K562 (cell line): ENCODE measurements around the gene ZMIZ1. TPM values are rescaled to one million over a fixed set of nuclear protein-coding genes. Genes with fewer than 3 reads are reported as not detected.

Experiments
- ATAC-seq: fragments of 200-7000 bp; cut with Tn5 transposase; 3 replicates; pipeline ENCODE4 v1.9.1; 2020; ENCODE audit warnings: moderate library complexity
- BruUV-seq: library from RNA; stranded (reverse); fragments of 400-500 nt; replicated peaks from 2 replicates; lab custom pipeline; 2021; lab: Mats Ljungman, UMichigan
- CTCF ChIA-PET: fragments of 300-600 bp; formaldehyde crosslinking; extraction: SDS; loops from one replicate; lab custom pipeline; 2021; ENCODE audit warnings: low intra/inter-chr PET ratio; lab: Yijun Ruan, JAX
- POLR2A ChIA-PET: fragments of 300-600, 350-650 bp; sonication (Branson Sonifier 250); formaldehyde crosslinking; extraction: SDS; loops from one replicate; lab custom pipeline; 2021; ENCODE audit warnings: antibody characterized with exemption, inconsistent platforms; lab: Yijun Ruan, JAX
- DNase-seq, 4 experiments: peaks; one replicate each; pipeline versions ENCODE4 v3.0.0 to v3.0.0-alpha.2; 2011 to 2018; ENCODE audit warnings: low spot score in 3 of 4, mixed read lengths in 3 of 4; ENCODE audit errors: extremely low read depth in 1 of 4
- FAIRE-seq: peaks from 2 replicates; lab custom pipeline; 2011; peaks lifted over from hg19 to GRCh38; lab: Jason Lieb, UNC
- H2AFZ ChIP-seq: 2 replicates; pipeline ENCODE4 v1.6.0; 2011; ENCODE audit warnings: low read depth, low read length, control low read depth, inconsistent platforms
- H3K27ac ChIP-seq: fragments of 200-600 bp; 3 replicates; pipeline ENCODE4 v1.8.0; 2011; ENCODE audit warnings: low read depth, mild to moderate bottlenecking, control low read depth, inconsistent platforms, low read length, moderate library complexity, mixed read lengths; ENCODE audit errors: extremely low read depth
- H3K27me3 ChIP-seq, 2 experiments: fragments of 300-600 bp in 1 of 2; 2 replicates in 1 of 2; 3 replicates in 1 of 2; pipeline versions ENCODE4 v1.6.0 to v1.8.0; 2011; ENCODE audit warnings: inconsistent platforms in 2 of 2, low read length in 2 of 2, mild to moderate bottlenecking in 1 of 2, mixed read lengths in 1 of 2, moderate library complexity in 1 of 2; ENCODE audit not compliant: control insufficient read depth in 2 of 2, insufficient read depth in 2 of 2
- H3K36me3 ChIP-seq: fragments of 300-600 bp; 3 replicates; pipeline ENCODE4 v1.8.0; 2011; ENCODE audit warnings: mild to moderate bottlenecking, low read length, inconsistent platforms; ENCODE audit not compliant: control insufficient read depth, insufficient read depth
- H3K4me1 ChIP-seq, 2 experiments: fragments of 200-600 bp in 1 of 2; replicated peaks in 1 of 2; 2 replicates in 1 of 2; 3 replicates in 1 of 2; pipeline versions ENCODE4 v1.5.1 to v1.8.0; 2011; ENCODE audit warnings: inconsistent platforms in 2 of 2, low read length in 2 of 2, mild to moderate bottlenecking in 1 of 2, mixed read lengths in 1 of 2, moderate library complexity in 1 of 2; ENCODE audit not compliant: control insufficient read depth in 2 of 2, insufficient read depth in 2 of 2
- H3K4me2 ChIP-seq: 2 replicates; pipeline ENCODE4 v1.6.1; 2011; ENCODE audit warnings: low read length, control low read depth, inconsistent platforms, mixed read lengths; ENCODE audit not compliant: insufficient read depth
- H3K4me3 ChIP-seq: fragments of 200-600 bp; sonication (generic), shearing (Covaris generic); 2 replicates; pipeline ENCODE4 v1.5.1; 2016; ENCODE audit warnings: control low read depth, inconsistent platforms
- H3K79me2 ChIP-seq: fragments of 200-600 bp; 3 replicates; pipeline ENCODE4 v1.8.0; 2011; ENCODE audit warnings: low read length, inconsistent platforms; ENCODE audit not compliant: control insufficient read depth, insufficient read depth
- H3K9ac ChIP-seq, 2 experiments: 2 replicates each; pipeline versions ENCODE4 v1.6.0 to v1.6.1; 2011; ENCODE audit warnings: low read depth in 2 of 2, low read length in 2 of 2, control low read depth in 1 of 2, inconsistent platforms in 1 of 2, mild to moderate bottlenecking in 1 of 2, mixed read lengths in 1 of 2; ENCODE audit not compliant: insufficient read depth in 1 of 2
- H3K9me1 ChIP-seq: one replicate; pipeline ENCODE4 v1.6.0; 2011; ENCODE audit warnings: inconsistent platforms, mild to moderate bottlenecking, low read length, moderate library complexity; ENCODE audit not compliant: control insufficient read depth, insufficient read depth
- H3K9me3 ChIP-seq: replicated peaks from 2 replicates; pipeline ENCODE4 v1.5.1; 2011; ENCODE audit warnings: low read depth, low read length, inconsistent platforms; ENCODE audit not compliant: control insufficient read depth, insufficient read depth
- H4K20me1 ChIP-seq: replicated peaks from 2 replicates; pipeline ENCODE4 v1.6.1; 2011; ENCODE audit warnings: low read length, inconsistent platforms, mixed read lengths; ENCODE audit not compliant: control insufficient read depth, insufficient read depth
- BCOR ChIP-seq: fragments of 450-650 bp; IDR thresholded peaks from 2 replicates; pipeline ENCODE4 v1.6.1; 2016
- CHCHD3 ChIP-seq: fragments of 250-450 bp; sonication (Bioruptor Pico); IDR thresholded peaks from 2 replicates; pipeline ENCODE4 v2.1.2; 2022; ENCODE audit warnings: mild to moderate bottlenecking
- DMBX1 ChIP-seq: fragments of 250-450 bp; sonication (Bioruptor Pico); IDR thresholded peaks from 2 replicates; pipeline ENCODE4 v1.8.0; 2022; ENCODE audit warnings: inconsistent platforms, mild to moderate bottlenecking, moderate library complexity, borderline replicate concordance
- ERF ChIP-seq: fragments of 450-650 bp; formaldehyde crosslinking; IDR thresholded peaks from 2 replicates; pipeline ENCODE4 v1.4.0; 2020; ENCODE audit warnings: mild to moderate bottlenecking, mixed read lengths
- ETV1 ChIP-seq: fragments of 450-650 bp; conservative IDR thresholded peaks from 2 replicates; pipeline ENCODE4 v1.6.1; 2016; ENCODE audit warnings: missing genetic modification characterization, control low read depth, low read depth, missing compliant biosample characterization
- HDAC1 ChIP-seq, 2 experiments: fragments of 450-650 bp; IDR thresholded peaks; 2 replicates each; pipeline ENCODE4 v1.6.1; 2016 to 2017; ENCODE audit warnings: inconsistent platforms in 1 of 2, mild to moderate bottlenecking in 1 of 2, moderate library complexity in 1 of 2
- KDM1A ChIP-seq, 2 experiments: fragments of 450-650 bp; IDR thresholded peaks; 2 replicates each; pipeline ENCODE4 v1.6.1; 2016; ENCODE audit warnings: mild to moderate bottlenecking in 2 of 2
- NFATC3 ChIP-seq: fragments of 450-650 bp; IDR thresholded peaks from 2 replicates; pipeline ENCODE4 v1.6.1; 2017; ENCODE audit warnings: mild to moderate bottlenecking
- PHTF2 ChIP-seq: fragments of 250-450 bp; sonication (Bioruptor Pico); IDR thresholded peaks from 2 replicates; pipeline ENCODE4 v1.5.0; 2021; ENCODE audit warnings: mild to moderate bottlenecking
- SIN3A ChIP-seq, 2 experiments: fragments of 150-350 bp in 1 of 2; IDR thresholded peaks; 2 replicates each; pipeline ENCODE4 v1.6.1; 2011 to 2016; ENCODE audit warnings: borderline replicate concordance in 2 of 2, low read depth in 2 of 2, low read length in 2 of 2, mild to moderate bottlenecking in 2 of 2, moderate library complexity in 2 of 2; ENCODE audit not compliant: control insufficient read depth in 1 of 2
- SOX6 ChIP-seq: fragments of 450-650 bp; IDR thresholded peaks from 2 replicates; pipeline ENCODE4 v1.6.1; 2014; ENCODE audit warnings: mild to moderate bottlenecking
- STAG1 ChIP-seq: sonication (generic); formaldehyde crosslinking; IDR thresholded peaks from 2 replicates; pipeline ENCODE4 v1.5.0; 2020; ENCODE audit warnings: missing genetic modification reagents, borderline replicate concordance
- ZNF140 ChIP-seq: fragments of 250-450 bp; sonication (Bioruptor Pico); IDR thresholded peaks from 2 replicates; pipeline ENCODE4 v1.8.0; 2021; ENCODE audit warnings: moderate library complexity, mild to moderate bottlenecking, inconsistent platforms
- ZNF232 ChIP-seq: sonication (generic); formaldehyde crosslinking; IDR thresholded peaks from 2 replicates; pipeline ENCODE4 v1.8.0; 2022; ENCODE audit warnings: mild to moderate bottlenecking, missing genetic modification reagents
- ZNF592 ChIP-seq: fragments of 450-650 bp; IDR thresholded peaks from 2 replicates; pipeline ENCODE4 v1.6.1; 2017; ENCODE audit warnings: antibody characterized with exemption, mild to moderate bottlenecking
- WGBS: fragments of 100-300 bp; shearing (Covaris generic); methylation state at CpG from one replicate; pipeline ENCODE4 v1.1.6; 2016; ENCODE audit warnings: low coverage, mixed read lengths; ENCODE audit not compliant: insufficient coverage; ENCODE audit errors: missing lambda C conversion rate; 5-methylcytosine and 5-hydroxymethylcytosine counted together
- in situ Hi-C: fragments of 300-500 bp; cut with MboI; formaldehyde crosslinking; loops from 4 replicates; pipeline ENCODE4 v1.15.0; 2018; ENCODE audit warnings: inconsistent platforms, mixed read lengths
- intact Hi-C: fragments of 100-400 bp; cut with micrococcal nuclease; formaldehyde crosslinking; loops from 2 replicates; pipeline ENCODE4 v1.14.2; 2022
- polyA plus RNA-seq, 8 experiments: library from polyadenylated mRNA; depleted of rRNA in 4 of 8; stranded (reverse) in 5 of 8; unstranded in 3 of 8; fragments of >200 nt; fragmentation: Nextera tagmentation in 2 of 8; fragmentation: Illumina TruSeq in 1 of 8; extraction: Ambion mirVana in 2 of 8; extraction: Trizol in 1 of 8; gene quantifications; 2 replicates each; pipeline versions ENCODE4 v1.2.1 to v1.2.3, GENCODE V29; 2011 to 2014; ENCODE audit warnings: inconsistent platforms in 1 of 8, missing spikeins in 1 of 8
- total RNA-seq, 7 experiments: library from RNA; depleted of rRNA in 6 of 7; stranded (reverse); fragments of >200 nt in 6 of 7; fragmentation: Illumina TruSeq in 2 of 7; extraction: Trizol in 2 of 7; gene quantifications; 2 replicates each; pipeline versions ENCODE4 v1.2.1 to v1.2.3, GENCODE V29; 2011 to 2021; ENCODE audit warnings: low replicate concordance in 1 of 7
- TF ChIP-seq, protein P1 (sequence below): sonication (generic); IDR thresholded peaks from 2 replicates; pipeline ENCODE4 v1.6.1; 2016

ZMIZ1 gene
- total and polyA plus RNA-seq, 9 of the 15 experiments (the other 6 are each of a cell fraction or from before 2014, with no cell fraction given), result 1.0 to 37.3 (median 4.3) TPM

DNA sequence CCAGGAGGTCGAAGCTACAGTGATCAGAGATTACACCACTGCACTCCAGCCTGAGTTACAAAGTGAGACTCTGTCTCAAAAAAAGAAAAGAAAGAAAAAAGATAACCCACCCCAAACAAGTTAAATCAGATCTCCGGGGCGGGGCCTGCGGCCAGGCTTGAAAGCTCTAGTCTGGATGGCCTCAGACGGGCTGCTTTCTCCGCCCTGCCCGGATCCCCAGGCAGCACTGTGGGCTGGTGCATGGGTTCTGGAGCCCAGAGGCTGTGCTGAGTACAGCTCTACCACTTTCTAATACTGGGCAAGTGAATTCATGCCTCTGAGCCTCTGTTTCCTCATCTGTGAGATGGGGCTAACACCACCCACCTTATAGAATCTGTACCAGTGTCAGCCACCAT lies 83.7 kb downstream of the ZMIZ1 start (continued):
- TF ChIP-seq, protein P1, sequence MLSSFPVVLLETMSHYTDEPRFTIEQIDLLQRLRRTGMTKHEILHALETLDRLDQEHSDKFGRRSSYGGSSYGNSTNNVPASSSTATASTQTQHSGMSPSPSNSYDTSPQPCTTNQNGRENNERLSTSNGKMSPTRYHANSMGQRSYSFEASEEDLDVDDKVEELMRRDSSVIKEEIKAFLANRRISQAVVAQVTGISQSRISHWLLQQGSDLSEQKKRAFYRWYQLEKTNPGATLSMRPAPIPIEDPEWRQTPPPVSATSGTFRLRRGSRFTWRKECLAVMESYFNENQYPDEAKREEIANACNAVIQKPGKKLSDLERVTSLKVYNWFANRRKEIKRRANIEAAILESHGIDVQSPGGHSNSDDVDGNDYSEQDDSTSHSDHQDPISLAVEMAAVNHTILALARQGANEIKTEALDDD, result 0 out of 2 replicates have a peak, but pooled peaks have one; percentile 38
- peak; percentile 14; the same call in 1 of the 2 replicates for TF ChIP-seq DMBX1 (CRISPR knock-in tag)
- peak; percentile 62 to 71; a peak in 2 of 4 replicates for TF ChIP-seq KDM1A (IDR thresholded peaks at IDR 0.05)
- TF ChIP-seq ZNF232 (CRISPR knock-in tag), result no peak
- TF ChIP-seq ETV1 (tag), result 0 out of 2 replicates have a peak, but pooled peaks have one; percentile 2
- TF ChIP-seq PHTF2 (CRISPR knock-in tag), result no peak
- TF ChIP-seq SOX6, result peak; percentile 44; the same call in 1 of the 2 replicates
- TF ChIP-seq HDAC1 (IDR thresholded peaks at IDR 0.05), result peak in 1 of 2 experiments; percentile 34; a peak in 1 of 4 replicates
- TF ChIP-seq SIN3A (IDR thresholded peaks at IDR 0.05; ENCODE audit: borderline replicate concordance in 2 of 2, control insufficient read depth in 1 of 2, low read depth in 2 of 2, low read length in 2 of 2), result no peak
- TF ChIP-seq BCOR, result peak; percentile 83
- TF ChIP-seq, all 486 proteins: peak for 17

GRCh38 chr10:79153745-79154144 lies 85.0 kb downstream of the ZMIZ1 start:
- ChIA-PET CTCF (no interaction called here), POLR2A (no interaction called here)
- ATAC-seq (no peak), DNase-seq (no peak), FAIRE-seq (no peak)
- Histone ChIP-seq H3K79me2 (peaks cover 28% of the 10 kb centered on the region), H3K4me2 (no peak overlapping the region), H4K20me1 (0 out of 2 replicates have a peak, but pooled peaks cover 14% of the 10 kb centered on the region), H2AFZ (no peak overlapping the region), H3K27ac (no peak overlapping the region), H3K27me3 (no peaks in the 10 kb centered on the region), H3K4me3 (no peak overlapping the region), H3K9me3 (no peaks in the 10 kb centered on the region), H3K4me1 (peaks cover 60 to 86% of the 10 kb centered on the region in 2 experiments), H3K9me1 (peaks cover 9% of the 10 kb centered on the region), H3K36me3 (peaks cover 8% of the 10 kb centered on the region; the same call in 2 of the 3 replicates), H3K9ac (peak overlapping the region in 1 of 2 experiments; percentile 19; a peak in 2 of 4 replicates)
- intact Hi-C loops (no loop called here), in situ Hi-C loops (no loop called here)
- no TSS peak for BruUV-seq
- WGBS, result 93% methylated on average over 10 of the region's 10 CpGs
- no peak for TF ChIP-seq ERF (CRISPR knock-in tag)
- TF ChIP-seq CHCHD3 (CRISPR knock-in tag), result no peak
- TF ChIP-seq ZNF592, result no peak
- TF ChIP-seq STAG1 (CRISPR knock-in tag), result no peak
- no peak for TF ChIP-seq ZNF140 (CRISPR knock-in tag)
- TF ChIP-seq NFATC3, result no peak
